HepG2 (cell line): ENCODE measurements around the gene SLC28A1. TPM values are rescaled to one million over a fixed set of nuclear protein-coding genes. Genes with fewer than 3 reads are reported as not detected.
A peak's percentile ranks its signal among the peaks of the same experiment; 100 is the strongest.

Experiments used
- FLYWCH1 ChIP-seq: sonication (generic); formaldehyde crosslinking; IDR thresholded peaks from 2 replicates; pipeline ENCODE4 v1.8.1; 2023; ENCODE audit warnings: mild to moderate bottlenecking, missing genetic modification reagents
- KAT8 ChIP-seq: IDR thresholded peaks from 2 replicates; pipeline ENCODE4 v1.6.1; 2016; ENCODE audit warnings: missing genetic modification reagents, missing compliant biosample characterization
- MXI1 ChIP-seq: IDR thresholded peaks from 3 replicates; pipeline ENCODE4 v1.6.1; 2012; ENCODE audit warnings: low read depth, low read length, inconsistent platforms, borderline replicate concordance
- TAF1 ChIP-seq: sonication (generic); formaldehyde crosslinking; IDR thresholded peaks from 2 replicates; pipeline ENCODE4 v1.4.0; 2020; ENCODE audit warnings: missing genetic modification reagents
- TBP ChIP-seq: sonication (generic); formaldehyde crosslinking; IDR thresholded peaks from 2 replicates; pipeline ENCODE4 v1.5.0; 2020; ENCODE audit warnings: missing genetic modification reagents
- TCF7L2 ChIP-seq: IDR thresholded peaks from 2 replicates; pipeline ENCODE4 v1.6.1; 2011; ENCODE audit warnings: mild to moderate bottlenecking, low read depth, low read length, moderate library complexity
- ZNF230 ChIP-seq: sonication (generic); formaldehyde crosslinking; IDR thresholded peaks from 2 replicates; pipeline ENCODE4 v1.4.0; 2020; ENCODE audit warnings: mild to moderate bottlenecking, missing genetic modification reagents
- ZNF292 ChIP-seq: sonication (generic); formaldehyde crosslinking; IDR thresholded peaks from 2 replicates; pipeline ENCODE4 v1.8.1; 2022; ENCODE audit warnings: mild to moderate bottlenecking, low read depth, missing genetic modification reagents, borderline replicate concordance
- ZNF34 ChIP-seq: sonication (generic); formaldehyde crosslinking; IDR thresholded peaks from 2 replicates; pipeline ENCODE4 v1.4.0; 2020; ENCODE audit warnings: mild to moderate bottlenecking, missing genetic modification reagents, borderline replicate concordance
- ZNF430 ChIP-seq: sonication (generic); formaldehyde crosslinking; IDR thresholded peaks from 2 replicates; pipeline ENCODE4 v1.9.0; 2021; ENCODE audit warnings: mild to moderate bottlenecking, missing genetic modification reagents
- ZSCAN21 ChIP-seq: sonication (generic); formaldehyde crosslinking; IDR thresholded peaks from 2 replicates; pipeline ENCODE4 v1.8.0; 2022; ENCODE audit warnings: mild to moderate bottlenecking, missing genetic modification reagents, moderate library complexity, borderline replicate concordance
- ZSCAN9 ChIP-seq: IDR thresholded peaks from 2 replicates; pipeline ENCODE4 v1.6.1; 2016; ENCODE audit warnings: borderline replicate concordance
- polyA plus RNA-seq, 8 experiments: library from polyadenylated mRNA; depleted of rRNA in 3 of 8; stranded (reverse) in 7 of 8; unstranded in 1 of 8; fragments of >200 nt; fragmentation: Illumina TruSeq in 4 of 8; extraction: Trizol in 4 of 8; gene quantifications; 2 replicates each; pipeline versions ENCODE4 v1.2.1 to v1.2.3, GENCODE V29; 2011 to 2016; ENCODE audit warnings: low read depth in 4 of 8, missing spikeins in 1 of 8, mixed read lengths in 1 of 8; ENCODE audit not compliant: insufficient read depth in 1 of 8
- total RNA-seq, 5 experiments: library from RNA; depleted of rRNA; stranded (reverse); fragments of >200 nt; fragmentation: Illumina TruSeq; extraction: Trizol; gene quantifications; 2 replicates each; pipeline ENCODE4 v1.2.3, GENCODE V29; 2016; ENCODE audit warnings: low read depth in 1 of 5
- TF ChIP-seq, protein P1 (sequence below): IDR thresholded peaks from 2 replicates; pipeline ENCODE4 v1.6.1; 2012; ENCODE audit warnings: inconsistent platforms
- TF ChIP-seq, protein P2 (sequence below): sonication (generic); formaldehyde crosslinking; IDR thresholded peaks from 2 replicates; pipeline ENCODE4 v1.5.0; 2020; ENCODE audit warnings: missing genetic modification reagents, mild to moderate bottlenecking, borderline replicate concordance
- TF ChIP-seq, protein P3 (sequence below): sonication (generic); formaldehyde crosslinking; conservative IDR thresholded peaks from 2 replicates; pipeline ENCODE4 v1.5.0; 2020; ENCODE audit warnings: missing genetic modification reagents
- TF ChIP-seq, protein P4 (sequence below): IDR thresholded peaks from 2 replicates; pipeline ENCODE4 v1.6.1; 2016; ENCODE audit warnings: missing biosample characterization, missing genetic modification reagents, low read depth
- TF ChIP-seq, protein P5 (sequence below): IDR thresholded peaks from 2 replicates; pipeline ENCODE4 v1.6.1; 2016
- TF ChIP-seq, protein P6 (sequence below): sonication (generic); formaldehyde crosslinking; IDR thresholded peaks from 2 replicates; pipeline ENCODE4 v1.4.0; 2020; ENCODE audit warnings: missing genetic modification reagents

SLC28A1 gene
- total and polyA plus RNA-seq, 2 of the 13 experiments (the other 11 are each of a cell fraction or from before 2014, with no cell fraction given), result 0.31 to 5.8 TPM

DNA sequence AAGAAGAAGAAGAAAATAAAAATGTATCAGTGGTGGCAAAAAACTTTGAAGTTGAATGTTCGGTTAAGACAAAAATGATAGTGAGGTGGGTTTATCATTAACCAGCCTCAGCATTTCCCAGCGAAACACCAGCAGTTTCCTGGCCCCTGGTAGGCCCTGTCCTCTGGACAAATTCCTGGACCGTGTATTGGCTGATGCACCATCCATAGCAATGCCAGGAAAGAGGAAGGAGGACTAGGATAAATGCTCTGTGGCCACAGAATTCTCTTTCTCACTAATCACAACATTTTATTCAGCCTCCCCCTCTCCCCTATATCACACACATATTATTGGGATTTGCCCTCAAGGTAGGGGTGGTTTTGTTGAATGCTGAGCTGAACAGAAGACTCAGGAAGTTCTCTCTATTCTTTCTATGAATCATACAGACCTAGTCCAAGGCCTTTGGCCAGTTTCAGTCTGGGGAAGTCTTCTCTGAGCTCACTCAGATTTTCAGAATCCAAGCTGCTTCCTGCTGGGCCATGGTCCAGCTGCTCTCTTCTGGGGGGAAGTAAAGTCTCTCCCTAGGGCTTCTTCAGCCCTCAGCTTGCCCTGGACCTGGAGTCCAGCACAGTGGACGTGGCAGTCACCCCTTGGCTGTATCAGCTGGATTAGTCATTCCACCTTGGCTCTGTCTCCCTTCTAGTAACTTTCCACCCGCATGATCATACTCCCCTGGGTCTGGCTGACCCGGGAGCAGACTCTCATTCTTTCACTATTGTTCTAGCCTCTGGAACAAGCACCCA is 27.6 kb downstream of the SLC28A1 start (continued):
- TF ChIP-seq ZNF292 (CRISPR knock-in tag) (peak; percentile 25; the same call in 1 of the 2 replicates), KAT8 (CRISPR knock-in tag) (peak; percentile 40; the same call in 1 of the 2 replicates), ZNF230 (CRISPR knock-in tag) (no peak), ZNF430 (CRISPR knock-in tag) (peak; percentile 56; the same call in 1 of the 2 replicates), TCF7L2 (no peak), FLYWCH1 (CRISPR knock-in tag) (no peak), TAF1 (CRISPR knock-in tag) (peak; percentile 33; the same call in 1 of the 2 replicates), TBP (no peak), ZNF34 (CRISPR knock-in tag) (no peak), ZSCAN9 (CRISPR knock-in tag) (peak; percentile 41; the same call in 1 of the 2 replicates), ZSCAN21 (CRISPR knock-in tag) (no peak), MXI1 (peak; percentile 20; the same call in 1 of the 3 replicates)
- TF ChIP-seq, protein P1, sequence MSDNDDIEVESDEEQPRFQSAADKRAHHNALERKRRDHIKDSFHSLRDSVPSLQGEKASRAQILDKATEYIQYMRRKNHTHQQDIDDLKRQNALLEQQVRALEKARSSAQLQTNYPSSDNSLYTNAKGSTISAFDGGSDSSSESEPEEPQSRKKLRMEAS, result peak; percentile 69
- TF ChIP-seq, protein P2, sequence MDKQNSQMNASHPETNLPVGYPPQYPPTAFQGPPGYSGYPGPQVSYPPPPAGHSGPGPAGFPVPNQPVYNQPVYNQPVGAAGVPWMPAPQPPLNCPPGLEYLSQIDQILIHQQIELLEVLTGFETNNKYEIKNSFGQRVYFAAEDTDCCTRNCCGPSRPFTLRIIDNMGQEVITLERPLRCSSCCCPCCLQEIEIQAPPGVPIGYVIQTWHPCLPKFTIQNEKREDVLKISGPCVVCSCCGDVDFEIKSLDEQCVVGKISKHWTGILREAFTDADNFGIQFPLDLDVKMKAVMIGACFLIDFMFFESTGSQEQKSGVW, result no peak
- TF ChIP-seq, protein P3, sequence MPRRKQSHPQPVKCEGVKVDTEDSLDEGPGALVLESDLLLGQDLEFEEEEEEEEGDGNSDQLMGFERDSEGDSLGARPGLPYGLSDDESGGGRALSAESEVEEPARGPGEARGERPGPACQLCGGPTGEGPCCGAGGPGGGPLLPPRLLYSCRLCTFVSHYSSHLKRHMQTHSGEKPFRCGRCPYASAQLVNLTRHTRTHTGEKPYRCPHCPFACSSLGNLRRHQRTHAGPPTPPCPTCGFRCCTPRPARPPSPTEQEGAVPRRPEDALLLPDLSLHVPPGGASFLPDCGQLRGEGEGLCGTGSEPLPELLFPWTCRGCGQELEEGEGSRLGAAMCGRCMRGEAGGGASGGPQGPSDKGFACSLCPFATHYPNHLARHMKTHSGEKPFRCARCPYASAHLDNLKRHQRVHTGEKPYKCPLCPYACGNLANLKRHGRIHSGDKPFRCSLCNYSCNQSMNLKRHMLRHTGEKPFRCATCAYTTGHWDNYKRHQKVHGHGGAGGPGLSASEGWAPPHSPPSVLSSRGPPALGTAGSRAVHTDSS (CRISPR knock-in tag), result no peak
- TF ChIP-seq, protein P4, sequence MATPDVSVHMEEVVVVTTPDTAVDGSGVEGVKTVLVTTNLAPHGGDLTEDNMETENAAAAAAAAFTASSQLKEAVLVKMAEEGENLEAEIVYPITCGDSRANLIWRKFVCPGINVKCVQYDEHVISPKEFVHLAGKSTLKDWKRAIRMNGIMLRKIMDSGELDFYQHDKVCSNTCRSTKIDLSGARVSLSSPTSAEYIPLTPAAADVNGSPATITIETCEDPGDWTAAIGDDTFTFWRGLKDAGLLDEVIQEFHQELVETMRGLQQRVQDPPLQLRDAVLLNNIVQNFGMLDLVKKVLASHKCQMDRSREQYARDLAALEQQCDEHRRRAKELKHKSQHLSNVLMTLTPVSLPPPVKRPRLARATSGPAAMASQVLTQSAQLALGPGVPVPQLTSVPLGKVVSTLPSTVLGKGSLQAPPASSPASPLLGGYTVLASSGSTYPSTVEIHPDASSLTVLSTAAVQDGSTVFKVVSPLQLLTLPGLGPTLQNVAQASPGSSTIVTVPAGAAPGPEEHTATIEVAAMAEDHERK (CRISPR knock-in tag), result no peak
- TF ChIP-seq, protein P5, sequence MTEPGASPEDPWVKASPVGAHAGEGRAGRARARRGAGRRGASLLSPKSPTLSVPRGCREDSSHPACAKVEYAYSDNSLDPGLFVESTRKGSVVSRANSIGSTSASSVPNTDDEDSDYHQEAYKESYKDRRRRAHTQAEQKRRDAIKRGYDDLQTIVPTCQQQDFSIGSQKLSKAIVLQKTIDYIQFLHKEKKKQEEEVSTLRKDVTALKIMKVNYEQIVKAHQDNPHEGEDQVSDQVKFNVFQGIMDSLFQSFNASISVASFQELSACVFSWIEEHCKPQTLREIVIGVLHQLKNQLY (CRISPR knock-in tag), result peak; percentile 57; the same call in 1 of the 2 replicates
- TF ChIP-seq, protein P6, sequence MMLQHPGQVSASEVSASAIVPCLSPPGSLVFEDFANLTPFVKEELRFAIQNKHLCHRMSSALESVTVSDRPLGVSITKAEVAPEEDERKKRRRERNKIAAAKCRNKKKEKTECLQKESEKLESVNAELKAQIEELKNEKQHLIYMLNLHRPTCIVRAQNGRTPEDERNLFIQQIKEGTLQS (CRISPR knock-in tag), result no peak
